Measurements from ENCODE around the gene VAV1.
"Not testable (repeated sequence)": the region's sequence is repeated elsewhere in the genome, so short reads cannot be mapped to it uniquely, and the experiment has no call there.

The VAV1 gene

DNA sequence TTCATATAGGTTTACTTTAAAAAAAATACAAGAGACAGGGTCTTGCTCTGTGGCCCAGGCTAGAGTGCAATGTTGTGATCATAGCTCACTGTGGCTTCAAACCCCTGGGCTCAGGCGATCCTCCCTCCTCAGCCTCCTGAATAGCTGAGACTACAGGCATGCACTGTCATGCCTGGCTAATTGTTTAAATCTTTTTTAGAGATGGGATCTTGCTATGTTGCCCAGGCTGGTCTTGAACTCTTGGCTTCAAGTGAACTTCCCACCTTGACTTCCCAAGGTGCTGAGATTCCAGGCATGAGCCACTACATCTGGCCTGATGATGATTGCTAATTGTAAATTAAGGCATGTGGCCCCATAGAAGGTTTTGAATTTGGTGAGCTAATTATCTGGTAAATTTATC, 79.5 kb downstream of the VAV1 start:
- DNase-seq (ENCODE audit: low spot score) = no peak

DNA sequence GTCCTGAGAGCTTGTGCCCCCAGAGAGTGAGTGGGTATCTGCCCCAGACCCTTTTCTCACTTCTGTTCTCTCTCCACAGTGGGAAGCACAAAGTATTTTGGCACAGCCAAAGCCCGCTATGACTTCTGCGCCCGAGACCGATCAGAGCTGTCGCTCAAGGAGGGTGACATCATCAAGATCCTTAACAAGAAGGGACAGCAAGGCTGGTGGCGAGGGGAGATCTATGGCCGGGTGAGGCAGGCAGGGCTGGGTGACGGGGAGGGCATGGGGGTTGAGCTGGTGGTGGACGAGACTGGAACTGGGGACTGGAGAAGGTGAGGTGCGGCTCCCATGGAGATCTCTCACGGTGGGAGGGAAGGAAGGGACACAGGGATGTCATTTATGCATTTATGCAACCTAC, 81.4 kb downstream of the VAV1 start:
- DNase-seq (ENCODE audit: low spot score) = no peak

DNA sequence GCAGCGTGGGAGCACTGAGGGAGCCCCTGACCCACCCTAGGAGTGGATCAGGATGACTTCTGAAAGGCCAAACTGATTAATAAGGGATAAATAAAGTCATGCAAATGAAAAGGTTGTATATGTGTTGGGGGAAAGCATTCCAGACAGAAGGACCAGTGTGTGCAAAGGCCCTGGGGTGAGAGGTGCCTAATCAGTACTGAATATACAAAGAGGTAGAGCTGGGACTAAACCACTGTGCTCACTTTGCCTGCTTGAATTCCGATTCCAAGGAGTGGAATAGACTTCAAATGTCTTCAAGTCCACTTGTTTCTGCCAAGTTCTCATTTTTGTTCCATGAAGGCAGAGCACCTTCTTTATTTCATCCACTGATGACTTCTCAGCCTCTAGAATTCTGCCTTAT, 82.2 kb downstream of the VAV1 start:
- no peak for DNase-seq (ENCODE audit: low spot score)

DNA sequence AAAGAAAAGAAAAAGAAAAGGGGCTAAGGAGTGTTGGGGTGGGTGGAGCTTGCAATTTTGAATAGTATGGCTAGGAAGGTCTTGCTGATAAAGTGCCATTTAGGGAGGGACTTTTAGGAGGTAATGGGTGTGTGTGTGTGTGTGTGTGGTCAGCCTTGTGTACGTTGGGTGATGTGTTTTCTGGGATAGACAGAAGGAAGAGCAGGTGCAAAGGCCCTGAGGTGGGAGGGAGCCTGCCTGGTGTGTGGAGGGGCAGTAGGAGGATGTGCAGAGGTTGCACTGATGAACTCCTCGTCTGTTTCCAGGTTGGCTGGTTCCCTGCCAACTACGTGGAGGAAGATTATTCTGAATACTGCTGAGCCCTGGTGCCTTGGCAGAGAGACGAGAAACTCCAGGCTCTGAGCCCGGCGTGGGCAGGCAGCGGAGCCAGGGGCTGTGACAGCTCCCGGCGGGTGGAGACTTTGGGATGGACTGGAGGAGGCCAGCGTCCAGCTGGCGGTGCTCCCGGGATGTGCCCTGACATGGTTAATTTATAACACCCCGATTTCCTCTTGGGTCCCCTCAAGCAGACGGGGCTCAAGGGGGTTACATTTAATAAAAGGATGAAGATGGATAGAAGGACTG, 84.4 kb downstream of the VAV1 start:
- DNase-seq (ENCODE audit: low spot score) = no peak

DNA sequence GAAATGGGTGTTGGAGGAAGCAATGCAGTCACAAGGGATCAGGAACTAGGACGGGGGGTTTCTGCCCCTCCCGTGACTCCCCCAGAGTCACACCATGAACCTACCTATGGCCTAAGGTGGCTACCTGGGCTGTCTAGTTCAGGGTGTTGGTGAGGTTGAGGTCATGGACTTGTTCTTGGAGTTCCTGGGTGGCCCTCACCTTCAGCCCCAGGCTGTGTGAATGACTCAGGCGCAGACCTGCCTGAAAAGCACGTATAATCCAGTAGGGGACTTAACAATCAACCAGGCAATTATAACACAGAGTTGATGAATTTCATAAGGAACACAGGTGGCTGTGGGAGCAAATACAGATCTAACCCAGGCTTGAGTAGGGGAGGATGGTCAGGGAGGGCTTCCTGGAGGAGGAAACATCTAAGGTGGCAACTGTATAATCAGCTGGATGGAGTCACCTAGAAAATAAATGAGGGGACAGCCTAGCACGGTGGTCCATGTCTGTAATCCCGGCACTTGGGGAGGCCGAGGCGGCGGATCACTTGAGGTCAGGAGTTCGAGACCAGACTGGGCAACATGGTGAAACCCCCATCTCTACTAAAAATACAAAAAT, 89.3 kb downstream of the VAV1 start:
- no peak for DNase-seq (ENCODE audit: low spot score)

DNA sequence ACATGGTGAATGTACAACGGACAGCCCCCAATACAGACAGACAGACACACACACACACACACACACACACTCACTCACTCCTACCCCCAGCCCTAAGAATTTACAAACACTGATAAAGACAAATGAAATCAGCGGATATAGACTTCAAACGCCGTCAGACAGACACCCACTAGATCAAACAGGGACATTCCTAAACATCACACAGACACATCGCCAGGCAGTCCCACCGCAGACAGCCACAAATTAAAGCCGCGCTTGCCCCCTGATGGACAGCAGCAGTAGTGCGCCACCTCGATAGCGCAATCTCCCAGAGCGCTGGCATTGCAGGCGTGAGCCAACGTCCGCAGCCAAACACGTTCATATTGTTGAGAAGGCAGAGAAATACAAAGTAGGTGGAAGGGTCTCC, 90.2 kb downstream of the VAV1 start:
- DNase-seq (ENCODE audit: low spot score) = peak; percentile 90

DNA sequence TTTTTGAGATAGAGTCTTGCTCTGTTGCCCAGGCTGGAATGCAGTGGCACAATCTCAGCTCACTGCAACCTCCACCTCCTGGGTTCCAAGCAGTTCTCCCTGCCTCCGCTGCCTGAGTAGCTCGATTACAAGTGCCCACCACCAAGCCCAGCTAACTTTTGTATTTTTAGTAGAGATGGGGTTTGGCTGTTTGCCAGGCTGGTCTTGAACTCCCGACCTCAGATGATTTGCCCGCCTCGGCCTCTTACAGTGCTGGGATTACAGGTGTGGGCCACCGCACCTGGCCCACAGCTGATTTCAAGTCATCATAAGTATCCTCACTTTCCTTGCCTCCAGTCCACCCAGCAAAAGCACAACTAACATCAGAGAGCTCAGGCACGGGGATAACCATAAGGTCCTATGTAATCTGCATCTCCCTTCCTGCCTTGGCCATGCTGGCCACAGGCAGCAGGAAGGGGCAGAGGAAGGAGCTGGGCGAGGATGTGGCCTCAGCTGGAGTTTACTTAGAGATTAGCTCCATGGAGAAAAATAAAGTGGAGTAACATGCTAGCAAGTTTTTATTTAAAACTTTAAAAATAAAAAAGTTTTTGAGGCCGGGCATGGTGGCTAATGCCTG, 91.9 kb downstream of the VAV1 start:
- no peak for DNase-seq (ENCODE audit: low spot score)

DNA sequence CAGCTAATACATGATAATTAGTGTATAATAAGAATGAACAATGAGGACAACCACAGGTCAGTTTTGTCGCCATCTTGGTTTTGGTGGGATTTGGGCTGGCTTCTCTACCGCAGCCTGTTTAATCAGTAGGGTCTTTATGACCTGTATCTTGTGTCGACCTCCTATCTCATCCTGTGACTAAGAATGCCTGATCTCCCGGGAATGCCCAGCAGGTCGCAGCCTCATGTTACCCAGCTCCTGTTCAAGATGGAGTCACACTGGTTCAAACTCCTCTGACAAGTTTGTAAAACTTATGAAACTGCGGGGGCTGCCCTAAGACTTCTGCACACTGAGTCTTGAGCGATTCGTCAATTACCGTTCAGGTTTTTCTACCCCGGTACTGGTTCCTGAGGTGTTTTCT, 93.3 kb downstream of the VAV1 start:
- no peak for DNase-seq (ENCODE audit: low spot score)

DNA sequence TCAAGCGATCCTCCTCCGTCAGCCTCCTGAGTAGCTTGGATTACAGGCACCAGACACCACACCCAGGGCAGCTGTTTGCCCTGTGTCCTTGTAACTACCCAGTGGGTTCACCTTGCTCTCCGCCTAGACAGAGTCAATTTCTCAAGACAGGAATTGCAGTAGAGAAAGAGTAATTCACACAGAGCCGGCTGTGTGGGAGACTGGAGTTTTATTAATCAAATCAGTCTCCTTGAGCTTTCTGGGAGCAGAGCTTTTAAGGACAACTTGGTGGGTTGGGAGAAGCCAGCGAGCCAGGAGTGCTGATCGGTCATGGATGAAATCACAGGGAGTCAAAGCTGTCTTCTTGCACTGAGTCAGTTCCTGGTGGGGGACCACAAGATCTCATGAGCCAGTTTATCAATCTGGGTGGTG, 94.2 kb downstream of the VAV1 start:
- no peak for DNase-seq (ENCODE audit: low spot score)

DNA sequence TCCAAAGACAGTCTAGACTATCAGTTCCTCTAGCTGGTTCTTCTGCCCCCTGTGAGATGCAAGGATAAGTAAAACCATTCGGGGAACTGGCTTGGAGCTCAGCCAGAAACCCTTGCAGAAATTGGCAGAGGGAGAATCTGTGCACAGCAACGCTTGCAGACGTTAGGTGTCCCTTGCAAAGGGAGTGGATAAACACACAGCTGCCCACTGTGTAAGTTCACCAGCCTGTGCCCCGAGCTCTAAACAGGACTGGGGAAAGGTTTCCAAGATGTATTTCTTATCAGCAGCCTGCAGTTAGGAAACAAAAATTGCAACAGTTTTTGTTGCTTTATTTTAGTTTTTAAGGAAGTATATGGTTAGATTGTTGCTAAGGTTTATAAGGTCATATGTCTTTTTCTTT, 95.8 kb downstream of the VAV1 start:
- DNase-seq (ENCODE audit: low spot score) = no peak

DNA sequence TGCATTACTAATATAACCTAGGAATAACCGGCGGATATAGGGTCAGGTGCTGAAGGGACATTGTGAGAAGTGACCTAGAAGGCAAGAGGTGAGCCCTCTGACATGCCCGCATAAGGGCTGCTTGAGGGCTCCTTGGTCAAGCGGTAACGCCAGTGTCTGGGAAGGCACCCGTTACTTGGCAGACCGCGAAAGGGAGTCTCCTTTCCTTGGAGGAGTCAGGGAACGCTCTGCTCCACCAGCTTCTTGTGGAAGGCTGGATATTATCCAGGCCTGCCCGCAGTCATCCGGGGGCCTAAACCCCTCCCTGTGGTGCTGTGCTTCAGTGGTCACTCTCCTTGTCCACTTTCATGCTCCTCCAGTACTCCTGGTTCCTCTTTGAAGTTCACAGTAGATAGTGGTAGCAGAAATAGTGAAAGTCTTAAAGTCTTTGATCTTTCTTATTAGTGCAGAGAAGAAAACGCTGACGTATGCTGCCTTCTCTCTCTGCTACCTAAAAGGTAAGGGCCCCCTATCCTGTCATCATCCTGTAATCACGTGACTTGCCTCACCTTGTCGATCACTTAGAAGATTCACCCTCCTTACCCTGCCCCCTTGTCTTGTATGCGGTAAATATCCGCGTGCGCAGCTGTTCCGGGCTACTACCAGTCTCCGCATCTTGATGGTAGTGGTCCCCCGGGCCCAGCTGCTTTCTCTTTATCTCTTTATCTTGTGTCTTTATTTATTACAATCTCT, 96.8 kb downstream of the VAV1 start:
- DNase-seq (ENCODE audit: low spot score) = not testable (repeated sequence)

DNA sequence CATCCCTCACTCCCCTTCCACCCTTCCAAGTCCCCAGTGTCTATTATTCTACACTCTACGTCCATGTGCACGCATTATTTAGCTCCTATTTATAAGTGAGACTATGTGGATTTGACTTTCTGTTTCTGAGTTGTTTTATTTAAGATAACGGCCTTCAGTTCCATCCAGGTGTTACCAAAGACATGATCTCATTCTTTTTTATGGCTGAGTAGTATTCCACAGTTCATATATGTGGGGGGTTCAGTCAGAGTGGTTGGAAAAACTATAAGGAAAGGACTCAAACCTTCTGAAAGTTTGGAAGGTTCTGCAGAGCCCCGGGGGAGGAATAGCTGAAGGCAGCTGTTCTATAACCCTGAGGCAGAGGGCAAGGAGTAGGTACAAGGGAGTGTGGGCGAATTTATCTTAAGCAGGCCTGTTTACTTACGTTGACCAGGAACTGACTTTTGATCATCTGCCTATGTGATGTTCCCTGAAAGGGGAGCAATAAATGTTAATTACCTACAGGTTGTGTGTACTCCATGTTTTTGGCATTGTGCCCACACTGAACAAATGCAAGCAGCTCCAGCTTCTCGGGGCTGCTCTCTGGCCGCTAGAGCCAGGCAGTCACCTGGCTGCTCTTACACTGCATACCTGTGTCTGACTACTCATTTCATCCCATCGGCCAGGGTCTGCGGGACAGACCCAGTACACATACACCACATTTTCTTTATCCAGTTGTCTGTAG, 101.4 kb downstream of the VAV1 start:
- no peak for DNase-seq (ENCODE audit: low spot score)

DNA sequence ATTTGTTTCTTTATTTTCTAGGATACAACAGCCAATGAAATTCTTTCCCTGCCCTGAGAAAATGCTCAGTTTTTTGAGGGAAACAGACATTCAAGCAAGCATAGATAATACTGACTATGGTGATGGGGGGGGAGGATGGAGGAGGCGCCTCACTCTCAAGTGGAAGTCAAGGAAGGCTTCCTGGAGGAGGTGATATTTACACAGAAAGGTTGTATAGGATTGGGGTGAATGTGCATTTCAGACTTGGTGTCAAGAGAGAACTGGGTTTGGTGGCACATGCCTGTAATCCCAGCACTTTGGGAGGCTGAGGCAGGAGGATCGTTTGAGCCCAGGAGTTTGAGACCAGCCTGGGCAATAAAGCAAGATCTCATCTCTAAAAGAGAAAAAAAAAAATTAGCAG, 102.7 kb downstream of the VAV1 start:
- no peak for DNase-seq (ENCODE audit: low spot score)

DNA sequence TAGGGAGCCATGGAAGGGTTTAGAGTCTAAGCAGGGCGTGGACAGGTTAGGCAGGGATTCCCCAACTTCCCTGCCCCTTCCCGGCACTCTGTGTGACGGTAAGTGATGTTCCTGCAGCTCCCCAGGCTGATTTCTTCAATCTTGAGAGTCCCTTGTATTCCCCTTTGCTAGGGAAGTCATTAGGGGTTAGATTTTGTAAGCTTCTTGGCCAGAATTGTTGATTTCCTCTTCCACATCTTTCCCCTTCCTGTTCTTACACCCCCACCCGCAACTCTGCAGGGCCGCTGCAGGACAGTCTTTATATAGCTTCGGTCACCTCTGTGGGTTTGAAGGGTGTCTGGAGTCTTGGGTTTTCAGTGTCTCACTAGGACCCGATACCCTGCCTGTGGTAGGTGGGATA, 104.2 kb downstream of the VAV1 start:
- DNase-seq (ENCODE audit: low spot score) = no peak

DNA sequence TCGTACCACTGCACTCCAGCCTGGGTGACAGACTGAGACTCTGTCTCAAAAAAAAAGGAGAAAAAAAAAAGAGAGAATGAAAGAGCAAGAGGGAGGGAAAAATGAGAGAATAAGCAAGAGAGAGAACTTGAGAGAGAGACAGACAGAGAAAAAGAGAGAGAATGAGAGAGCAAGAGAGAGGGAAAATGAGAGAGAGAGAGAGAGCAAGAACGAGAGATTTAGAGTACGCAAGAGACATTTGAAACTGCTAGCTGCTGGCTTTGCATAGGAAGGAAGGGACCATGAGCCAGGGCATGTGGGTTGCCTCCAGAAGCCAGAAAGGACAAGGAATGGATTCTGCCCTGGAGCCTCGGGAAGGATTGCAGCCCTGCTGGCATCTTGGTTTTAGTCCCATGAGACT, 105.3 kb downstream of the VAV1 start:
- no peak for DNase-seq (ENCODE audit: low spot score)

DNA sequence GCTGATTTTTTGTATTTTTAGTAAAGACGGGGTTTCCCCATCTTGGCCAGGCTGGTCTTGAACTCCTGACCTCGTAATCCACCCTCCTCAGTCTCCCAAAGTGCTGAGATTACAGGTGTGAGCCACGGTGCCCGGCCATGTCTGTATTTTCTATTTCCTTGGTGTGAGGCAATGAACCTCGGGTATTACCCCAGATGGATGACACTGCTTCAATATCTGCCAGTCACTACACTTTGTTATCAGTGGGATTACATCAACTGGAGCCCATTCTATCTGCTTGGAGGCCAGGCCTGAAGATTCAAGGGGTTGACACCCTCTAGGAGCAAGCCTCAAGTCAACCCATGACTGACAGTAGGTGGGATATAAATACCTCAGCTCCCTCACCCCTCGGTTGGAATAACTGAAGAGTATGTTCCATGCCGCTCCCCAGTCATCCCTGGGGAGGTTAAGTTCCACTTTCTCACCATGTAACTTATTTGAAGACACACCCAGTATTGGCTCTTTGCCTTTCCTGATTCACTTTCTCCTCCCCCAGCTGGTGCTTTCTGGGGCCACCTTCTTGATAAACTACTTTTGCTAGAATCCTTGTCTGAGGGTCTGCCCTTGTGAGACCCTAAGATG, 113.9 kb downstream of the VAV1 start:
- no peak for DNase-seq (ENCODE audit: low spot score)

DNA sequence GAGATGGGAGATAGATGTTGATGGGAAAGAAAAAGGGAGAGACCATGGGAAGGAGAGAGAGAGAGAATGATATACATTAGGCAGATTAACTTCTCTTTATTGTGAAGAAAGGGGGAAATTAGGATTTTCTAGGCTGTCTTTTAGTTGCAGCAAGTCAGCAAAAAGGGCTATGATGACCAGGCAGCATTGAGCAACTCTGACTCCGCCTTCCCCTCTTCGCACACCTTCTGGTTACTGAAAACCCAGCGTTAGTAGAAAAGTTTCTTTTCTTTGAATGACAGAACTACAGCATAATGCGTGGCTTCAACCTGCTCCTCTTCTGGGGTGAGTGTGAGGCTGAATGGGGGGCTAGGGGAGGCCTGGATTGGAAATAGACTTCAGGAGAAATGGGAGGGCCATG, 114.8 kb downstream of the VAV1 start, which contains the start of gene ADGRE1:
Gene ADGRE1 (plus strand): TSS at position 264 of the 400 bp plus-strand sequence. CDS start 30 bp downstream, at position 294.
- DNase-seq (ENCODE audit: low spot score) = no peak

DNA sequence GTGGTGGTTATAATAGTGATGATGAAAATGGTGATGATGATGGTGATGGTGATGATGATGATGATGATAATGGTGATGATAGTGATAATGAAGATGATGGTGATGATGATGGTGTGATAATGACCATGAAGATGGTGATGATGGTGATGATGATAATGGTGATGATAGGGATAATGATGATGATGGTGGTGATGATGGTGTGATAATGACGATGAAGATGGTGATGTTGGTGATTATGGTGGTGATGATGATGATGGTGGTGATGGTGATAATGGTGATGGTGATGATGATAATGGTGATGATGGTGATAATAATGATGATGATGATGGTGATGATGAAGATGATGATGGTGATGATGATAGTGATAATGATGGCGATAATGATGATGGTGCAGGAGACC, 116.5 kb downstream of the VAV1 start:
- DNase-seq (ENCODE audit: low spot score) = no peak

DNA sequence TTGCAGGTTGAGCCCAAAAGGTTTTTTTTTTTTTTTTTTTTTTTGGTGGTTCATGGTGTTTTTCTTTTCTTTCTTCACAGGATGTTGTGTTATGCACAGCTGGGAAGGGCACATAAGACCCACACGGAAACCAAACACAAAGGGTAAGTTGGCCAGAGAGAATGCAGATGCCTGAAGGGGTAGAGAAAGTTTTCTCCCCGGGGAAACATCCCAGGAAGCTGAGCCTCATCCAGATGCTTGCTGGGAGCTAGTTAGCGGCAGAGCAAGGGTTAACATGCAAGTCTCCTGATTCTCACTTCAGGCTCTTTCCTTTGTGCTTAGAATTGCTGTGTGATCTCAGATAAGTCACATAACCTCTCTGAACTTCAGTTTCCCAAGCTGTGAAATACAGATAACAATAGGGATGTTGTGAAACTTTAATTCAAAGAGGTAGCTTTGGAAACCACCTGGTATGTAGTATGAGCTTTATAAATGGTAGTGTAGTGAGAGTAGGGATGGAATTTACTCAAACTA, 117.9 kb downstream of the VAV1 start:
- no peak for DNase-seq (ENCODE audit: low spot score)

DNA sequence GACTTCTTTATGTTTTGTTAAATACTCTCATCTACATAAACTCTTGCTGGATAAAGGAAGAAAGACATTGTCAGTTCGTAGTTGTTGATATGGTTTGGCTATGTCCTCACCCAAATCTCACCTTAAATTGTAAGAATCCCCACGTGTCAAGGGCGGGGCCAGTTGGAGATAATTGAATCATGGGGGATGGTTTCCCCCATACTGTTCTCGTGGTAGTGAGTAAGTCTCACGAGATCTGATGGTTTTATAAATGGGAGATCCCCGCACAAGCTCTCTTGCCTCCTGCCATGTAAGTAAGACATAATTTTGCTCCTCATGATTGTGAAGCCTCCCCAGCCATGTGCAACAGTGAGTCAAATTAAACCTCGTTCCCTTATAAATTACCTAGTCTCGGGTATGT, 118.4 kb downstream of the VAV1 start:
- DNase-seq (ENCODE audit: low spot score) = no peak

DNA sequence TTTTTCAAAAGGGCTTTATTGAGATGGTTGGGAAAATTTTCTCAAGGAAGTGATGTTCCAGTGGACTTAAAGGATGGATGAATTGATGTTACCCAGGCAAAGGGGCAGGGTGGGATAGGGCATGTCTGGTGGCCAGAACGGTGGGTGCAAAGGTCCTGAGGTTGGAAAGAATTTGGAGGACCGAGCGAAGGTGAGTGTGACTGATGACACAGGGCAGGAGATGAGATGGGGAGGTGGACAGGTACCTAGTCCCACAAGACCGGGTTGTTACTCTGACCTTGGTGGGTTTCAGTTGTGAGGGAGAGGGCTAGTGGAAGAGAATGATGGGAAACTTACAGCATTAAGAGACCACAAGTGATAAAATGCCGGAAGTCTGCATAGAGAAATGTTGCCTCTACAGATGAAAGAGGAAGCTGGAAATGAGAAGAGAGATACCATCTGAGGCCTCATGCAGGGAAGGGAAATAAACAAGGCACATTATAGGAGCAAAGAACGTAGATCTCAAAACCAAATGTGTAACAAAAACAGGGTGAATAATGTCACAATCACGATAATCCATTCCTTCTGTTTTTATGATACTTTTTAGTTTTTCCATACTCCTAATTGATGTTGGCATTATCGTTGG, 119.4 kb downstream of the VAV1 start:
- DNase-seq (ENCODE audit: low spot score) = no peak

Measured in AG20443 (cell line).